HCT116 (cell line): ENCODE results near the gene ANKLE2. TPM values are rescaled to one million over a fixed set of nuclear protein-coding genes. Genes with fewer than 3 reads are reported as not detected.

ENCODE experiments used
- ATAC-seq: fragments of 200-7000 bp; cut with Tn5 transposase; 2 replicates; pipeline ENCODE4 v1.9.1; 2020; ENCODE audit warnings: mild to moderate bottlenecking, moderate library complexity
- BruUV-seq: library from RNA; stranded (reverse); fragments of 400-500 nt; replicated peaks from 2 replicates; lab custom pipeline; 2021; lab: Mats Ljungman, UMichigan
- CTCF ChIA-PET: fragments of 300-600 bp; sonication (Branson Sonifier 250); formaldehyde crosslinking; loops from one replicate; lab custom pipeline; 2021; ENCODE audit warnings: antibody characterized with exemption; lab: Charles Lee
- POLR2A ChIA-PET: fragments of 300-600, 350-600 bp; sonication (Branson Sonifier 250); formaldehyde crosslinking; loops from one replicate; lab custom pipeline; 2021; ENCODE audit warnings: antibody characterized with exemption; lab: Charles Lee
- RAD21 ChIA-PET, 2 experiments: fragments of 300-600 bp; sonication (Branson Sonifier 250); formaldehyde crosslinking; loops; one replicate each; lab custom pipeline; 2023; ENCODE audit warnings: low total read pairs in 2 of 2; ENCODE audit not compliant: uncharacterized antibody in 2 of 2, unreplicated experiment in 2 of 2, low non-redundant PET in 1 of 2; lab: Charles Lee
- DNase-seq: peaks from one replicate; pipeline ENCODE4 v3.0.0-alpha.2; 2010; ENCODE audit warnings: low read depth, low spot score
- H2AFZ ChIP-seq: fragments of 200-600 bp; shearing (Covaris generic), sonication (generic); 2 replicates; pipeline ENCODE4 v1.6.1; 2017; ENCODE audit warnings: low read depth, mixed run types, mixed read lengths, antibody characterized with exemption, low read length; ENCODE audit not compliant: poor library complexity, severe bottlenecking
- H3K27ac ChIP-seq: 2 replicates; pipeline ENCODE4 v1.5.1; 2012; ENCODE audit warnings: low read depth, low read length
- H3K27me3 ChIP-seq: fragments of 200-600 bp; sonication (generic); 2 replicates; pipeline ENCODE4 v1.6.1; 2016; ENCODE audit warnings: mixed run types, low read length, mixed read lengths; ENCODE audit not compliant: insufficient read depth
- H3K36me3 ChIP-seq, 2 experiments: fragments of 200-500 bp in 1 of 2; fragments of 200-600 bp in 1 of 2; sonication (Bioruptor generic) in 1 of 2; sonication (generic) in 1 of 2; 2 replicates each; pipeline versions ENCODE4 v1.5.1 to v1.6.1; 2014 to 2016; ENCODE audit warnings: low read length in 2 of 2, inconsistent platforms in 1 of 2, mixed read lengths in 1 of 2, mixed run types in 1 of 2; ENCODE audit not compliant: insufficient read depth in 2 of 2, control insufficient read depth in 1 of 2
- H3K4me1 ChIP-seq, 2 experiments: fragments of 200-600 bp in 1 of 2; sonication (generic) in 1 of 2; 2 replicates each; pipeline versions ENCODE4 v1.5.1 to v1.6.1; 2012 to 2017; ENCODE audit warnings: low read length in 2 of 2, inconsistent platforms in 1 of 2, mild to moderate bottlenecking in 1 of 2, mixed read lengths in 1 of 2, mixed run types in 1 of 2, moderate library complexity in 1 of 2; ENCODE audit not compliant: insufficient read depth in 2 of 2, control insufficient read depth in 1 of 2
- H3K4me2 ChIP-seq: fragments of 200-600 bp; sonication (generic); 2 replicates; pipeline ENCODE4 v1.6.1; 2017; ENCODE audit warnings: mixed run types, low read length, mixed read lengths
- H3K4me3 ChIP-seq, 2 experiments: fragments of 200-600 bp in 1 of 2; sonication (generic) in 1 of 2; replicated peaks in 1 of 2; 2 replicates each; pipeline ENCODE4 v1.5.1; 2011 to 2016; ENCODE audit warnings: low read length in 2 of 2, control low read depth in 1 of 2, low read depth in 1 of 2, mild to moderate bottlenecking in 1 of 2, mixed read lengths in 1 of 2, mixed run types in 1 of 2
- H3K79me2 ChIP-seq: fragments of 200-600 bp; sonication (generic); 2 replicates; pipeline ENCODE4 v1.6.1; 2017; ENCODE audit warnings: mild to moderate bottlenecking, mixed run types, low read length, moderate library complexity, mixed read lengths; ENCODE audit not compliant: insufficient read depth
- H3K9ac ChIP-seq: fragments of 200-600 bp; sonication (generic); 2 replicates; pipeline ENCODE4 v1.6.1; 2016; ENCODE audit warnings: low read length, mixed read lengths
- H3K9me2 ChIP-seq: fragments of 200-600 bp; sonication (generic), shearing (Covaris generic); 2 replicates; pipeline ENCODE4 v1.6.1; 2017; ENCODE audit warnings: mixed run types, mild to moderate bottlenecking, moderate library complexity; ENCODE audit not compliant: insufficient read depth
- H3K9me3 ChIP-seq, 2 experiments: fragments of 200-500 bp in 1 of 2; fragments of 200-600 bp in 1 of 2; sonication (Bioruptor generic) in 1 of 2; sonication (generic) in 1 of 2; 2 replicates each; pipeline ENCODE4 v1.6.1; 2014 to 2017; ENCODE audit warnings: low read length in 2 of 2, mixed read lengths in 2 of 2, inconsistent platforms in 1 of 2, low read depth in 1 of 2, mild to moderate bottlenecking in 1 of 2, mixed run types in 1 of 2, moderate library complexity in 1 of 2; ENCODE audit not compliant: control insufficient read depth in 1 of 2, insufficient read depth in 1 of 2
- H4K20me1 ChIP-seq: fragments of 200-600 bp; sonication (generic), shearing (Covaris generic); 2 replicates; pipeline ENCODE4 v1.6.1; 2017; ENCODE audit warnings: mixed run types, mild to moderate bottlenecking, moderate library complexity; ENCODE audit not compliant: insufficient read depth
- CBX3 ChIP-seq: IDR thresholded peaks from 2 replicates; pipeline ENCODE4 v1.6.1; 2012; ENCODE audit warnings: low read depth
- CEBPB ChIP-seq: IDR thresholded peaks from 2 replicates; pipeline ENCODE4 v1.6.1; 2012; ENCODE audit warnings: low read depth
- ELF1 ChIP-seq: IDR thresholded peaks from 2 replicates; pipeline ENCODE4 v1.6.1; 2012; ENCODE audit warnings: low read depth, borderline replicate concordance
- EZH2phosphoT487 ChIP-seq: fragments of 200-600 bp; IDR thresholded peaks from 2 replicates; pipeline ENCODE4 v1.6.1; 2018; ENCODE audit warnings: antibody characterized with exemption, borderline replicate concordance
- FOSL1 ChIP-seq: IDR thresholded peaks from 2 replicates; pipeline ENCODE4 v1.6.1; 2012; ENCODE audit warnings: low read depth
- MAX ChIP-seq: IDR thresholded peaks from 2 replicates; pipeline ENCODE4 v1.6.1; 2012
- POLR2AphosphoS5 ChIP-seq: IDR thresholded peaks from 2 replicates; pipeline ENCODE4 v1.6.1; 2011; ENCODE audit warnings: mild to moderate bottlenecking, low read depth, low read length, moderate library complexity
- SIN3A ChIP-seq: IDR thresholded peaks from 2 replicates; pipeline ENCODE4 v1.6.1; 2012; ENCODE audit warnings: low read depth
- SRF ChIP-seq: IDR thresholded peaks from 2 replicates; pipeline ENCODE4 v1.6.1; 2012; ENCODE audit warnings: low read depth
- TCF7L2 ChIP-seq: IDR thresholded peaks from 2 replicates; pipeline ENCODE4 v1.7.0; 2011; ENCODE audit warnings: borderline replicate concordance, inconsistent platforms; ENCODE audit not compliant: insufficient read depth, insufficient read length; ENCODE audit errors: extremely low read depth
- YY1 ChIP-seq: IDR thresholded peaks from 2 replicates; pipeline ENCODE4 v1.6.1; 2011; ENCODE audit warnings: low read length, low read depth, moderate library complexity, mild to moderate bottlenecking; ENCODE audit not compliant: insufficient replicate concordance; ENCODE audit errors: extremely low read depth
- ZBTB33 ChIP-seq: IDR thresholded peaks from 2 replicates; pipeline ENCODE4 v1.6.1; 2011; ENCODE audit warnings: mild to moderate bottlenecking, low read length, moderate library complexity; ENCODE audit not compliant: insufficient replicate concordance; ENCODE audit errors: extremely low read depth
- ZNF274 ChIP-seq: fragments of 200-500 bp; sonication (Bioruptor generic); IDR thresholded peaks from 2 replicates; pipeline ENCODE4 v1.6.1; 2014; ENCODE audit warnings: mild to moderate bottlenecking, low read depth, low read length, inconsistent platforms
- intact Hi-C: fragments of 100-400 bp; cut with micrococcal nuclease; formaldehyde crosslinking; loops from 2 replicates; pipeline ENCODE4 v1.10.0; 2022
- total RNA-seq: library from RNA; stranded (reverse); gene quantifications from one replicate; pipeline ENCODE4 v1.2.1, GENCODE V29; 2021; ENCODE audit not compliant: unreplicated experiment

ANKLE2 gene
- total RNA-seq, 1 experiment from 2014 or later, result 68.8 TPM

- TF ChIP-seq MAX, result no peak
- intact Hi-C loops, result no loop called here
- peaks cover 28 to 31% of the 10 kb centered on the region in 2 experiments; a peak in 3 of 4 replicates for H3K36me3 ChIP-seq
- H3K79me2 ChIP-seq, result peaks cover 23% of the 10 kb centered on the region
- H3K4me3 ChIP-seq, result no peak overlapping the region
- DNase-seq (no peak), ATAC-seq (no peak)
- no peaks in the 10 kb centered on the region for H3K4me1 ChIP-seq
- H2AFZ ChIP-seq, result no peak overlapping the region
- no peaks in the 10 kb centered on the region for H3K27me3 ChIP-seq
- ChIA-PET CTCF (no interaction called here), POLR2A (no interaction called here), RAD21 (no interaction called here)
- H3K4me2 ChIP-seq, result no peak overlapping the region
- no TSS peak for BruUV-seq
- no peaks in the 10 kb centered on the region for H3K9me2 ChIP-seq
- no peak overlapping the region for H3K27ac ChIP-seq
- no peak overlapping the region for H3K9ac ChIP-seq
- H4K20me1 ChIP-seq, result peaks cover 3% of the 10 kb centered on the region; the same call in 1 of the 2 replicates
- no peaks in the 10 kb centered on the region for H3K9me3 ChIP-seq
Measured at GRCh38 chr12:132719954-132720324, 41.7 kb downstream of the ANKLE2 start.

GRCh38 chr12:132719141-132719953 is 42.3 kb downstream of the ANKLE2 start:
- RAD21 ChIA-PET, result no interaction called here

More at GRCh38 chr12:132719141-132719953, 42.3 kb downstream of the ANKLE2 start:
- no peaks in the 10 kb centered on the region for H3K4me1 ChIP-seq
- BruUV-seq, result no TSS peak
- H3K4me2 ChIP-seq, result no peak overlapping the region
- TF ChIP-seq EZH2phosphoT487 (no peak), CBX3 (no peak), SRF (no peak), ZBTB33 (no peak), POLR2AphosphoS5 (no peak), SIN3A (no peak), ELF1 (no peak), CEBPB (no peak), FOSL1 (no peak), ZNF274 (no peak), YY1 (no peak), TCF7L2 (no peak)
- DNase-seq, result no peak
- H2AFZ ChIP-seq, result no peak overlapping the region
- H3K36me3 ChIP-seq, result peaks cover 29 to 35% of the 10 kb centered on the region in 2 experiments; a peak in 3 of 4 replicates
- ChIA-PET POLR2A (no interaction called here), CTCF (no interaction called here)
- peaks cover 3% of the 10 kb centered on the region; the same call in 1 of the 2 replicates for H4K20me1 ChIP-seq
- H3K27ac ChIP-seq, result no peak overlapping the region; the same call in 1 of the 2 replicates
- no peaks in the 10 kb centered on the region for H3K9me3 ChIP-seq
- H3K9ac ChIP-seq, result no peak overlapping the region
- no peaks in the 10 kb centered on the region for H3K9me2 ChIP-seq
- H3K4me3 ChIP-seq, result no peak overlapping the region
- intact Hi-C loops, result no loop called here
- H3K79me2 ChIP-seq, result peaks cover 29% of the 10 kb centered on the region
- no peaks in the 10 kb centered on the region for H3K27me3 ChIP-seq
- ATAC-seq, result no peak
